ENCODE data around the gene RETREG1.
"Not testable (repeated sequence)": the region's sequence is repeated elsewhere in the genome, so short reads cannot be mapped to it uniquely, and the experiment has no call there.

RETREG1 gene

GRCh38 chr5:16455668-16456067 is 161.1 kb downstream of the RETREG1 start:
- DNase-seq (ENCODE audit: low read depth), result no peak

- no peak for DNase-seq (ENCODE audit: low read depth)
These were observed 162.1 kb downstream of the RETREG1 start for GRCh38 chr5:16454686-16455085.

GRCh38 chr5:16453609-16454008 is 163.2 kb downstream of the RETREG1 start:
- DNase-seq (ENCODE audit: low read depth), result no peak

GRCh38 chr5:16450163-16450562 is 166.6 kb downstream of the RETREG1 start:
- DNase-seq (ENCODE audit: low read depth), result no peak

DNA sequence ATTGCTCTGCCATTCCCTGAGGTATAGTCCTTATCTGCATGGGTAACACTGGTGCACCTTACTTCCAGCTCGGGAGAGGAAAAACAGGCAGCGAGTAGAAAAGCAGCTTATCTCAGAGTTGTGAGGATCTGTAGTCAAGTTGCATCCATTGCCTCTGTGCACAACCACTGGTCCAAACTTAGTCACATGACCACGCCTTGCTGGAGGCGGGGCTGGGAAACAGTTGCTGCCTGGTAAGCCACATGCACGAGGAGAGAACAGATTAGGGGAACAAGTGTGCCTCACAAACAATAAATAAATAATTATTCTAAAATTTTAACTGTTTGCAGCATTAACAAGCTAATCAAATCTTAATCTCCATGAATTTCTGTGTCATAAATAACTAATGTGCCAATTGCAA is 169.8 kb downstream of the RETREG1 start:
- no peak for DNase-seq (ENCODE audit: low read depth)

DNA sequence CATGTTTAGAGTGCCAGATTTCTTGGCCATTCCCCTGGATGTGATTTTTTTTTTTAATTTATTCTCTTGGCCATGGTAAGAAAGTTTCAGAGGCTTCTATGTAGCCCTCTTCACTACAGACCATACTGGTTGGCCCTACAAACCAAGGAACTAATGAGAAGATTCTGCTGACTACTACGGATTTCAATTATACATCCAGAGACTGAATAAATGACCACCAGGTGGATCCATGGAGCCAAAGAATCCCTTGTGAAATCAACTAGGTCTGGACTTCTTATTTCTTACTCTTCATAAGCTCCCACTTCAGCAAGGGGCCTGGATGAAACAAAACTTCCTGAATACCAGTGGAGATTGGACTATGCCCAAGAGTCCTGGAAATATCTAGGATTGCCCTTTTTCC is 178.8 kb downstream of the RETREG1 start:
- DNase-seq (ENCODE audit: low read depth), result peak; percentile 21

DNA sequence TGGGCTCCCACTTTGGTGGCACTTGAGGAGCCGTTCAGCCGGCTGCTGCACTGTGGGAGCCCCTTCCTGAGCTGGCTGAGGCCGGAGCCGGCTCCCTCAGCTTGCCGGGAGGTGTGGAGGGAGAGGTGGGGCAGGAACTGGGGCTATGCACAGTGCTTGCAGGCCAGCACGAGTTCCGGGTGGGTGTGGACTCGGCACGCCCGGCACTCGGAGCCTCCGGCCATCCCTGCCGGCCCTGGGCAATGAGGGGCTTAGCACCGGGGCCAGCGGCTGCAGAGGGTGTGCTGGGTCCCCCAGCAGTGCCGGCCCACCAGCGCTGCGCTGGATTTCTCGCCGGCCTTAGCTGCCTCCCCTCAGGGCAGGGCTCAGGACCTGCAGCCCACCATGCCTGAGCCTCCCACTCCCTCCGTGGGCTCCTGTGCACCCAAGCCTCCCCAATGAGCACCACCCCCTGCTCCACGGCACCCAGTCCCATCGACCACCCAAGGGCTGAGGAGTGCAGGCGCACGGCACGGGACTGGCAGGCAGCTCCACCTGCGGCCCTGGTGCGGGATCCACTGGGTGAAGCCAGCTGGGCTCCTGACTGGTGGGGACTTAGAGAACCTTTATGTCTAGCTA is 180.6 kb downstream of the RETREG1 start:
- not testable (repeated sequence) for DNase-seq (ENCODE audit: low read depth)

DNA sequence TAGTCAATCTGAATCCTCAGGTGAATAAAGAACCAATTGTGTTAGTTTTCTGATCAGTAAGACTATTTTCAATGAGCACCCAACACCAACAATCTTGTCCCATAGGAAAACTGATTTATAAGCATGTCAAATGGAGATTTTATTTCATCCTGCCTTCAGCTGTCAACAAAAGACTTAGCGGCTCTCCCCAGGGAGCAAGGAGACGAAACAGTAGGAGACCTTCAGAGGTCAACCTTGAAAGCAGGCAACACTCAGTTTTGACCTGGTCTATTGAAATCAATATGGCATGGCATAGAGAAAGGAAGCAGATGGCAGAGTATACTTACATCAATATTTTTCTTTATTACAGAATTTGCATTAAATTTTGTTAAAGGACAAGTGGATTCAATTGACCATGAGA is 185.3 kb downstream of the RETREG1 start:
- DNase-seq (ENCODE audit: low read depth), result no peak

DNA sequence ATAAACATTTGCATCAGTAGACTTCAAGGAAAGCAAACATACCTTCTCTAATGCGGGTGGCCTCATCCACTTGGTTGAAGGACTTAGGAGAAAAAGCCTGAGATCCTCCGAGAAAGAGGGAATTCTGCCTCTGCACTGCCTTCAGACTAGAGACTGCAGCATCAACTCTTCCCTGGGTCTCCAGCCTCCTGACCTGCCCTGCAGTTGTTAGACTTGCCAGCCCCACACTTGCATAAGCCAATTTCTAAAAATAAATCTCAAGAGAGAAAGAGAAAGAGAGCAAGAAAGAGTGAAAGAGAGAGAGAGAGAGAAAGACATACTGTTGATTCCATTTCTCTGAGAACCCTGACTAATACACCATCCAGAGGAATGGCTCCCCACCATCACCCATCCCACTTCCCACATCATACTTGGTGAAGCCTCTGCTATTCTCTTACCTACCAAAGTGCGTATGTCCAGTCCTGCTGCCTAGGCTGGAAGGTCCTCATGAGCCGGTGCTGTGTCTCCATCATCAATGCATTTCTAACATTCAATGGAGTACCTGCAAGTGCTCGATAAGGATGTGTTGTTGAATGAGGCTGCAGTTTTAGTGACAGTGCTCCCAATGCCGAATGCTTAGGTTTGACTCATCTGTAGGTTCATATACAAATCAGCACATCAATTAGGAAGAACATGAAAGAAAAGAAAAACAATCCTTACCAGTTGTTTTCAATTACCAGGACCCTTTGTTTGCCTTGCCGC is 186.3 kb downstream of the RETREG1 start:
- DNase-seq (ENCODE audit: low read depth), result no peak

GRCh38 chr5:16428359-16428758 is 188.4 kb downstream of the RETREG1 start:
- no peak for DNase-seq (ENCODE audit: low read depth)

DNA sequence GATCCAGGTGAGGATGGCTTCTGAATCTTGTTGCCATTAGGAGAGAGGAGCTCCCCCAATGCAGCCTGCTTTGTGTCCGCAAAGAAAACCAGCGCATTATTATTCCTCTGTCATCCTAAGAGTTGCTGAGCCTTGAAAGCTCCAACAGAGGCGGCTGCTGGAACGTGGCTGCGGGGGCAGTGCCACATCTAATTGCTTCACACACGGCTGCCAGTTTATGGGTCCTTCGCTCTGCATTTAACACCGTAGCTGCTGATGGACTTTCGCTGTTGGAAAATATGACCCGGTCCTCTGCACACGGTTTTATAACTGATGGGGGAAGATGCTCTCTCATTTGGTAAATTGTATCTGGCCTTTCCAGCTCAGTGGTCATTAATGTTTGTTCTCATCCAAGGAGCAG is 189.2 kb downstream of the RETREG1 start:
- no peak for DNase-seq (ENCODE audit: low read depth)
